ENCODE measurements around the gene FXR2.

Gene FXR2

GRCh38 chr17:7579001-7579833 is 35.5 kb downstream of the FXR2 start, which contains the start of gene CD68 (continued):
- TF ChIP-seq ZBTB11 (tag by site-specific recombination; conservative IDR thresholded peaks at IDR 0.05; ENCODE audit: low read depth) (peak; percentile 42; the same call in 1 of the 2 replicates), ZNF341 (tag by site-specific recombination; IDR thresholded peaks at IDR 0.05; ENCODE audit: low read depth) (peak; percentile 97), ZNF184 (tag by site-specific recombination; IDR thresholded peaks at IDR 0.05) (no peak; the same call in 1 of the 2 replicates), ZNF133 (tag by site-specific recombination; IDR thresholded peaks at IDR 0.05) (no peak), GLI4 (tag by site-specific recombination; IDR thresholded peaks at IDR 0.05) (no peak), ZNF19 (tag by site-specific recombination; IDR thresholded peaks at IDR 0.05; ENCODE audit: low read depth) (no peak), ZNF138 (tag by site-specific recombination; IDR thresholded peaks at IDR 0.05; ENCODE audit: borderline replicate concordance) (no peak), ZNF544 (tag by site-specific recombination; IDR thresholded peaks at IDR 0.05) (no peak), ZNF423 (tag by site-specific recombination; IDR thresholded peaks at IDR 0.05) (no peak; the same call in 1 of the 2 replicates), ZNF148 (tag by site-specific recombination; IDR thresholded peaks at IDR 0.05; ENCODE audit: borderline replicate concordance) (no peak), ZNF621 (tag by site-specific recombination; IDR thresholded peaks at IDR 0.05) (no peak), ZNF37A (tag by site-specific recombination; IDR thresholded peaks at IDR 0.05) (no peak), ZNF292 (tag by site-specific recombination; IDR thresholded peaks at IDR 0.05; ENCODE audit: borderline replicate concordance, low read depth) (no peak), ZNF121 (tag by site-specific recombination; IDR thresholded peaks at IDR 0.05) (no peak), BCL6B (tag by site-specific recombination; IDR thresholded peaks at IDR 0.05) (no peak), TRIM28 (IDR thresholded peaks at IDR 0.05; ENCODE audit: borderline replicate concordance, low read length) (peak; percentile 78; the same call in 1 of the 2 replicates), ZNF501 (tag by site-specific recombination; IDR thresholded peaks at IDR 0.05) (peak; percentile 74; the same call in 1 of the 2 replicates), PRDM6 (tag by site-specific recombination; IDR thresholded peaks at IDR 0.05) (no peak), WT1 (tag by site-specific recombination; IDR thresholded peaks at IDR 0.05) (no peak; the same call in 1 of the 2 replicates), AEBP2 (tag by site-specific recombination; IDR thresholded peaks at IDR 0.05; ENCODE audit: borderline replicate concordance) (no peak), ZSCAN16 (tag by site-specific recombination; IDR thresholded peaks at IDR 0.05) (no peak), KLF1 (tag by site-specific recombination; IDR thresholded peaks at IDR 0.05) (no peak), ZNF280C (tag by site-specific recombination; IDR thresholded peaks at IDR 0.05) (no peak), ZNF549 (tag by site-specific recombination; IDR thresholded peaks at IDR 0.05) (no peak), ZSCAN4 (tag by site-specific recombination; IDR thresholded peaks at IDR 0.05) (no peak)
